Adrenal gland (tissue), 12 donors: ENCODE results near the gene TBL1XR1. TPM values are rescaled to one million over a fixed set of nuclear protein-coding genes. Genes with fewer than 3 reads are reported as not detected.

ENCODE experiments used
- DNase-seq, 7 donors: peaks; one replicate each; pipeline ENCODE4 v3.0.0-alpha.2; 2019 to 2020
- H3K27ac ChIP-seq, 5 donors: fragments of 200-600 bp; sonication (generic) in 4 of 5; 1 replicate in 3 of 5; 2 replicates in 2 of 5; pipeline versions ENCODE4 v1.5.1 to v1.8.0; 2016 to 2020; ENCODE audit warnings: mild to moderate bottlenecking in 1 of 5
- H3K27me3 ChIP-seq: fragments of 200-600 bp; 2 replicates; pipeline ENCODE4 v1.8.0; 2021
- H3K36me3 ChIP-seq, 2 donors: fragments of 200-600 bp; replicated peaks in 1 of 2; 1 replicate in 1 of 2; 2 replicates in 1 of 2; pipeline versions ENCODE4 v1.5.1 to v1.8.0; 2018 to 2022
- H3K4me1 ChIP-seq, 2 donors: fragments of 200-600 bp; replicated peaks in 1 of 2; 1 replicate in 1 of 2; 2 replicates in 1 of 2; pipeline versions ENCODE4 v1.5.1 to v1.8.0; 2018 to 2021
- H3K4me3 ChIP-seq, 4 donors: fragments of 200-600 bp; sonication (generic) in 3 of 4; one replicate each; pipeline ENCODE4 v1.5.1; 2016 to 2018
- H3K9me3 ChIP-seq, 3 donors: fragments of 200-600 bp; sonication (generic) in 1 of 3; replicated peaks in 1 of 3; 1 replicate in 2 of 3; 2 replicates in 1 of 3; pipeline versions ENCODE4 v1.5.1 to v1.8.0; 2016 to 2021
- POLR2A ChIP-seq, 2 donors: fragments of 450-650 bp; IDR thresholded peaks; one replicate each; pipeline ENCODE4 v1.6.1; 2017; ENCODE audit warnings: antibody characterized with exemption in 2 of 2, mild to moderate bottlenecking in 2 of 2, moderate library complexity in 1 of 2
- WGBS, 4 donors: extraction: QIAGEN DNeasy Blood & Tissue Kit in 2 of 4; methylation state at CpG; one replicate each; pipeline versions ENCODE4 v1.1.5 to v1.1.7; 2013 to 2017; 5-methylcytosine and 5-hydroxymethylcytosine counted together
- intact Hi-C, 2 donors: fragments of 100-400 bp; cut with DNase I; formaldehyde crosslinking; loops; one replicate each; pipeline versions ENCODE4 v1.14.1 to v1.15.0; 2022 to 2023
- polyA plus RNA-seq, 3 donors: library from polyadenylated mRNA; stranded (reverse); fragments of 200-250 nt in 2 of 3; fragments of 350-450 nt in 1 of 3; fragmentation: Illumina TruSeq in 1 of 3; extraction: RNeasy Lipid Tissue Mini Kit (QIAGEN cat#74804) in 1 of 3; gene quantifications; one replicate each; pipeline ENCODE4 v1.2.3, GENCODE V29; 2013 to 2014
- total RNA-seq, 9 donors: library from RNA; depleted of rRNA in 4 of 9; stranded (reverse); fragments of >200 nt in 4 of 9; fragments of 120-200 nt in 1 of 9; fragmentation: NEBNext Ultra II Directional in 1 of 9; extraction: Animal tissue kit (Norgen Biotek cat#: 25700) in 1 of 9; gene quantifications; one replicate each; pipeline versions ENCODE4 v1.1.0 to v1.2.4, GENCODE V29; 2013 to 2023
- TF ChIP-seq, protein P1 (sequence below), 6 experiments: fragments of 450-650 bp in 4 of 6; fragments of 200-600 bp in 2 of 6; sonication (generic) in 1 of 6; IDR thresholded peaks; 1 replicate in 5 of 6; 2 replicates in 1 of 6; pipeline versions ENCODE4 v1.5.1 to v1.8.0; 2016 to 2021; ENCODE audit warnings: antibody characterized with exemption in 6 of 6, mild to moderate bottlenecking in 2 of 6, moderate library complexity in 1 of 6
- donor health status: healthy with polysubstance abuse.
- donor health status: Bipolar disorder and iron deficiency.
- donor health status: DM: yes; HTN: yes; CAD: no.
- donor health status: DM: no; HTN: no; CAD: no.
- donor health status: DM: no; HTN: no; CAD: no.
- donor health status: DM: yes; HTN: yes; CAD: no.

The TBL1XR1 gene
- total and polyA plus RNA-seq, 12 donors, result 17.5 to 258 (median 93.6) TPM

DNA sequence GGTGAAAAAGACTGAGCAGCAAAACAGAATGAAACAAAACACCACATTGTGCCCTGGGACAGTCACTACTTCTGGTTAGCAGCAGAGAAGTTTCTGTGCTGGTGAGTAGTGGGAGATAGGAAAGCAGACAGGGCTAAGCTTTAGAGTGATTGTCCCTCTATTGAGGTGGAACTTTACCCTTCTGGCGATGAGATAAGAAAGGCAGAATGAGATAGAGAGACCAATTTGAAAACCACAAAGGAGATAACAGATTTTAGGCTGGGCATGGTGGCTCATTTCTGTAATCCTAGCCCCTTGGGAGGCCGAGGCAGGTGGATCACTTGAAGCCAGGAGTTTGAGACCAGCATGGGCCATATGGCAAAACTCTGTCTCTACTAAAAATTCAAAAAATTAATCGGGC lies 208.5 kb downstream of the TBL1XR1 start:
- no peaks in the 10 kb centered on the region for H3K36me3 ChIP-seq

DNA sequence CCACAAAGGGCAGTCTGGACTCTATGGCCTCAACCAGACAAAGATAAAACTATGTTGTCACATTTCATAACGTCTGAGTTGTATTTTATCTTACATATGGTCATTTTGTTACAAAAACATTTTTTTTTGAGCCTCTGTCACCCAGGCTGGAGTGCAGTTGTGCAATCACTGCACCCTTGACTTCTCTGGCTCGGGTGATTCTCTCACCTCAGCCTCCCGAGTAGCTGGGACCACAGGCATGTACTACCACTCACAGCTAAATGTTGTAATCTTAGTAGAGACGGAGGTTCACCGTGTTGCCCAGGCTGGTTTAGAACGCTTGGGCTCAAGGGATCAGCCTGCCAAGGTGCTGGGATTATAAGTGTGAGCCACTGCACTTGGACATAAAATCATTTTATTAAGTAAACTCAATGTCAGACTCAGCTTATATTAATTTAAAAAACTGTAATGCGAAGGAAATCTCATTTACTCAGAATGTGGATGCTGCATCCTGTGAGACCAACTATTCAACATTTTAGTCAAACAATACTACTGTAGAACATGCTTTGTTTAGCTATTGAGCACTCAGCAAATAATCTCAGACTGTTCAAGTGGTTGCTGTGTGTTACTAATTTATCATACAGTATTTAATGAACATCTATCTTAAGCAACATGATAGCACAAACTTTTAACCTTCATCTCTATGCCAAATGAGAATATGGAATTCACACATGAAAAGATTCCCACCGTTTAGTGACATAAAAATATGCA lies 209.2 kb downstream of the TBL1XR1 start:
- peak in 3 of 7 donors; percentile 9 to 48 (median 24) for DNase-seq
- intact Hi-C loops, result no loop called here
- no peaks in the 10 kb centered on the region for H3K9me3 ChIP-seq
- H3K4me1 ChIP-seq, result no peaks in the 10 kb centered on the region
- TF ChIP-seq, protein P1, sequence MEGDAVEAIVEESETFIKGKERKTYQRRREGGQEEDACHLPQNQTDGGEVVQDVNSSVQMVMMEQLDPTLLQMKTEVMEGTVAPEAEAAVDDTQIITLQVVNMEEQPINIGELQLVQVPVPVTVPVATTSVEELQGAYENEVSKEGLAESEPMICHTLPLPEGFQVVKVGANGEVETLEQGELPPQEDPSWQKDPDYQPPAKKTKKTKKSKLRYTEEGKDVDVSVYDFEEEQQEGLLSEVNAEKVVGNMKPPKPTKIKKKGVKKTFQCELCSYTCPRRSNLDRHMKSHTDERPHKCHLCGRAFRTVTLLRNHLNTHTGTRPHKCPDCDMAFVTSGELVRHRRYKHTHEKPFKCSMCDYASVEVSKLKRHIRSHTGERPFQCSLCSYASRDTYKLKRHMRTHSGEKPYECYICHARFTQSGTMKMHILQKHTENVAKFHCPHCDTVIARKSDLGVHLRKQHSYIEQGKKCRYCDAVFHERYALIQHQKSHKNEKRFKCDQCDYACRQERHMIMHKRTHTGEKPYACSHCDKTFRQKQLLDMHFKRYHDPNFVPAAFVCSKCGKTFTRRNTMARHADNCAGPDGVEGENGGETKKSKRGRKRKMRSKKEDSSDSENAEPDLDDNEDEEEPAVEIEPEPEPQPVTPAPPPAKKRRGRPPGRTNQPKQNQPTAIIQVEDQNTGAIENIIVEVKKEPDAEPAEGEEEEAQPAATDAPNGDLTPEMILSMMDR (IDR thresholded peaks at IDR 0.05), result no peak
- no peak for TF ChIP-seq POLR2A (IDR thresholded peaks at IDR 0.05)
- H3K36me3 ChIP-seq, result no peaks in the 10 kb centered on the region
- H3K27me3 ChIP-seq, result no peaks in the 10 kb centered on the region
- H3K4me3 ChIP-seq, result no peak overlapping the region
- WGBS, 4 donors, result 58 to 64% (median 59%) methylated on average over 8 of the region's 8 CpGs
- H3K27ac ChIP-seq, result no peak overlapping the region

More for the DNA sequence above, 208.5 kb downstream of the TBL1XR1 start:
- H3K9me3 ChIP-seq, result no peaks in the 10 kb centered on the region
- TF ChIP-seq POLR2A (IDR thresholded peaks at IDR 0.05), result no peak
- TF ChIP-seq, protein P1 (IDR thresholded peaks at IDR 0.05), result no peak
- 86 to 94% (median 87%) methylated on average over 3 of the region's 3 CpGs for WGBS, 4 donors
- no peaks in the 10 kb centered on the region for H3K27me3 ChIP-seq
- intact Hi-C loops, result no loop called here
- H3K4me1 ChIP-seq, result no peaks in the 10 kb centered on the region
- H3K4me3 ChIP-seq, result no peak overlapping the region
- no peak overlapping the region for H3K27ac ChIP-seq
- DNase-seq, result no peak

DNA sequence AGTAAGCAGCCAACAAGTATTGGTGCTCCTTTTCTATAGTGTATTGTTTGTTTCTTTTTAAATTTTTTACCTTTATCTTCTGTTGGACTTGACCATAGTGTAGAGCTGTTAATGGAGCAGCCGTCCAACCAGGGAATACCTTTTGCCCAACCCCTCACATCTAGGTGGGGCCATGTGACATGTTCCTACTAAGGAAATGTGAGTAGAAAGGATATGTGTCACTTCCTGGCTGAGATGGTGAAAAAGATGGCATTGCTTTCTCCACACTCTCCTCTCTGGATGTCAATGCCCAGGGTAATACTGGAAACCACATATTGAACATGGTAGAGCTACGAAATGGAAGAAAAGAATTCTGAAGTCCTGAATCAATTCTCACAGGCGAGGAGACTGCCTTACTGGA lies 218.8 kb downstream of the TBL1XR1 start:
- Histone ChIP-seq H3K36me3 (no peaks in the 10 kb centered on the region), H3K4me1 (no peaks in the 10 kb centered on the region), H3K4me3 (no peak overlapping the region), H3K27me3 (no peaks in the 10 kb centered on the region), H3K27ac (no peak overlapping the region), H3K9me3 (no peaks in the 10 kb centered on the region)
- intact Hi-C loops, result no loop called here
- WGBS, 4 donors, result 79 to 89% (median 85%) methylated on average over 3 of the region's 3 CpGs
- TF ChIP-seq POLR2A (IDR thresholded peaks at IDR 0.05), result no peak
- TF ChIP-seq, protein P1 (IDR thresholded peaks at IDR 0.05), result no peak
- DNase-seq, result no peak

DNA sequence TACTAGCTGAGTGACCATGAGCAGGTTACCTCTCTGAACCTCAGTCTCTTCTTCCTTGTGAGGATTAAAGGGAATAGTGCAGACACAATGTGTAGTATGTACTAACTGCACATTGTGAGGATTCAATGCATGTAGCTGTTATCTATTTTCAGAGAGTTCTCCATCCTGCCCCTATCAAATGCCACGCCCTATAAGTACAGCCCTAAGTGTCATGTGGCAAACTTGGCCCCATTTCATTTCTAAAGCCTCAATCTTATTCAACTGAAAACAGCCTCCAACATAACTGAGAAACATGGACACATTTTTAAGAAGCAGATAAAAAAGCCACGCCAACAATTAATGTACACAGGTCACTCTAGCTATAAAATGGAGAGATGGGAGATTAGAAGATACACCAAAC lies 220.0 kb downstream of the TBL1XR1 start:
- Histone ChIP-seq H3K27ac (no peak overlapping the region), H3K4me1 (no peaks in the 10 kb centered on the region), H3K27me3 (no peaks in the 10 kb centered on the region), H3K9me3 (no peaks in the 10 kb centered on the region), H3K4me3 (no peak overlapping the region), H3K36me3 (no peaks in the 10 kb centered on the region)
- intact Hi-C loops, result no loop called here
- no peak for TF ChIP-seq POLR2A (IDR thresholded peaks at IDR 0.05)
- TF ChIP-seq, protein P1 (IDR thresholded peaks at IDR 0.05), result no peak
- 93 to 98% (median 95%) methylated on average over 2 of the region's 2 CpGs for WGBS, 4 donors
- DNase-seq, result no peak
